K562 (cell line): ENCODE results near the gene BNIP3. TPM values are rescaled to one million over a fixed set of nuclear protein-coding genes. Genes with fewer than 3 reads are reported as not detected.

Experiments
- FOXK2 ChIP-seq, 2 experiments: fragments of 450-650 bp; IDR thresholded peaks in 1 of 2; conservative IDR thresholded peaks in 1 of 2; 2 replicates each; pipeline ENCODE4 v1.6.1; 2016; ENCODE audit warnings: low read depth in 2 of 2, mild to moderate bottlenecking in 1 of 2
- HSF4 ChIP-seq: fragments of 250-450 bp; sonication (Bioruptor Pico); IDR thresholded peaks from 2 replicates; pipeline ENCODE4 v2.1.2; 2022; ENCODE audit warnings: mild to moderate bottlenecking, moderate library complexity, borderline replicate concordance
- PHF21A ChIP-seq: fragments of 450-650 bp; IDR thresholded peaks from 2 replicates; pipeline ENCODE4 v1.6.1; 2017; ENCODE audit warnings: low read depth, borderline replicate concordance
- PTRF ChIP-seq: fragments of 450-650 bp; IDR thresholded peaks from 2 replicates; pipeline ENCODE4 v1.6.1; 2016; ENCODE audit warnings: mild to moderate bottlenecking, missing genetic modification characterization, missing compliant biosample characterization
- PURB ChIP-seq: sonication (generic); formaldehyde crosslinking; IDR thresholded peaks from 2 replicates; pipeline ENCODE4 v1.9.0; 2021; ENCODE audit warnings: low read depth, mild to moderate bottlenecking, missing genetic modification reagents
- XRCC4 ChIP-seq: IDR thresholded peaks from one replicate; pipeline ENCODE4 v1.6.1; 2011; ENCODE audit not compliant: insufficient read depth, insufficient read length; ENCODE audit errors: extremely low read depth
- ZKSCAN8 ChIP-seq: fragments of 200-800 bp; sonication (Bioruptor generic); IDR thresholded peaks from 2 replicates; pipeline ENCODE4 v1.6.1; 2016; ENCODE audit warnings: missing genetic modification characterization, missing compliant biosample characterization
- polyA plus RNA-seq, 8 experiments: library from polyadenylated mRNA; depleted of rRNA in 4 of 8; stranded (reverse) in 5 of 8; unstranded in 3 of 8; fragments of >200 nt; fragmentation: Nextera tagmentation in 2 of 8; fragmentation: Illumina TruSeq in 1 of 8; extraction: Ambion mirVana in 2 of 8; extraction: Trizol in 1 of 8; gene quantifications; 2 replicates each; pipeline versions ENCODE4 v1.2.1 to v1.2.3, GENCODE V29; 2011 to 2014; ENCODE audit warnings: inconsistent platforms in 1 of 8, missing spikeins in 1 of 8
- total RNA-seq, 7 experiments: library from RNA; depleted of rRNA in 6 of 7; stranded (reverse); fragments of >200 nt in 6 of 7; fragmentation: Illumina TruSeq in 2 of 7; extraction: Trizol in 2 of 7; gene quantifications; 2 replicates each; pipeline versions ENCODE4 v1.2.1 to v1.2.3, GENCODE V29; 2011 to 2021; ENCODE audit warnings: low replicate concordance in 1 of 7
- TF ChIP-seq, protein P1 (sequence below): fragments of 150-350 bp; IDR thresholded peaks from 2 replicates; pipeline ENCODE4 v1.6.1; 2014; ENCODE audit warnings: low read depth, mild to moderate bottlenecking, low read length, borderline replicate concordance
- TF ChIP-seq, protein P2 (sequence below): IDR thresholded peaks from 3 replicates; pipeline ENCODE4 v1.6.1; 2011; ENCODE audit warnings: borderline replicate concordance, mild to moderate bottlenecking; ENCODE audit not compliant: insufficient read length, insufficient read depth

Gene BNIP3
- total and polyA plus RNA-seq, 9 of the 15 experiments (the other 6 are each of a cell fraction or from before 2014, with no cell fraction given) = 9.2 to 119 (median 42.2) TPM

DNA sequence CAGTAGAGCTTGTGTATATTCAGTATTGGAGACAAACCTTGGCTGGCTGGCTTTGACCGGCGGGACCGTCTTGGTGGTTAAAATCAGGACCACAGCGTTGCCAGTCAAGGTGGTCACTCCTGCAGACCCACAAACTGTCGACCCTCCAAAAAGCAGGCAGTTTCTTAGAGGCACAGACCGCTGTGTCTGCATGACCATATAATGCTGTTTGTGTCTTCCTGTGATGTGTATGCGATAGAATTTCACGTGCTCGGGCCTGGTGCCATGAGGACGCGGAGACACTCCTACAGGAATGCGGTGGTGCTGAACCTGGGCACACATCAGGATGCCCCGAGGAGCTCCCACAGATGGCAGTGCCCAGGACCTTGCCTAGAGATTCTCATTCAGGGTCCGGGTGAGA is 34.8 kb downstream of the BNIP3 start (continued):
- TF ChIP-seq, protein P1, sequence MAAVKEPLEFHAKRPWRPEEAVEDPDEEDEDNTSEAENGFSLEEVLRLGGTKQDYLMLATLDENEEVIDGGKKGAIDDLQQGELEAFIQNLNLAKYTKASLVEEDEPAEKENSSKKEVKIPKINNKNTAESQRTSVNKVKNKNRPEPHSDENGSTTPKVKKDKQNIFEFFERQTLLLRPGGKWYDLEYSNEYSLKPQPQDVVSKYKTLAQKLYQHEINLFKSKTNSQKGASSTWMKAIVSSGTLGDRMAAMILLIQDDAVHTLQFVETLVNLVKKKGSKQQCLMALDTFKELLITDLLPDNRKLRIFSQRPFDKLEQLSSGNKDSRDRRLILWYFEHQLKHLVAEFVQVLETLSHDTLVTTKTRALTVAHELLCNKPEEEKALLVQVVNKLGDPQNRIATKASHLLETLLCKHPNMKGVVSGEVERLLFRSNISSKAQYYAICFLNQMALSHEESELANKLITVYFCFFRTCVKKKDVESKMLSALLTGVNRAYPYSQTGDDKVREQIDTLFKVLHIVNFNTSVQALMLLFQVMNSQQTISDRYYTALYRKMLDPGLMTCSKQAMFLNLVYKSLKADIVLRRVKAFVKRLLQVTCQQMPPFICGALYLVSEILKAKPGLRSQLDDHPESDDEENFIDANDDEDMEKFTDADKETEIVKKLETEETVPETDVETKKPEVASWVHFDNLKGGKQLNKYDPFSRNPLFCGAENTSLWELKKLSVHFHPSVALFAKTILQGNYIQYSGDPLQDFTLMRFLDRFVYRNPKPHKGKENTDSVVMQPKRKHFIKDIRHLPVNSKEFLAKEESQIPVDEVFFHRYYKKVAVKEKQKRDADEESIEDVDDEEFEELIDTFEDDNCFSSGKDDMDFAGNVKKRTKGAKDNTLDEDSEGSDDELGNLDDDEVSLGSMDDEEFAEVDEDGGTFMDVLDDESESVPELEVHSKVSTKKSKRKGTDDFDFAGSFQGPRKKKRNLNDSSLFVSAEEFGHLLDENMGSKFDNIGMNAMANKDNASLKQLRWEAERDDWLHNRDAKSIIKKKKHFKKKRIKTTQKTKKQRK = no peak
- TF ChIP-seq XRCC4 = no peak
- TF ChIP-seq, protein P2, sequence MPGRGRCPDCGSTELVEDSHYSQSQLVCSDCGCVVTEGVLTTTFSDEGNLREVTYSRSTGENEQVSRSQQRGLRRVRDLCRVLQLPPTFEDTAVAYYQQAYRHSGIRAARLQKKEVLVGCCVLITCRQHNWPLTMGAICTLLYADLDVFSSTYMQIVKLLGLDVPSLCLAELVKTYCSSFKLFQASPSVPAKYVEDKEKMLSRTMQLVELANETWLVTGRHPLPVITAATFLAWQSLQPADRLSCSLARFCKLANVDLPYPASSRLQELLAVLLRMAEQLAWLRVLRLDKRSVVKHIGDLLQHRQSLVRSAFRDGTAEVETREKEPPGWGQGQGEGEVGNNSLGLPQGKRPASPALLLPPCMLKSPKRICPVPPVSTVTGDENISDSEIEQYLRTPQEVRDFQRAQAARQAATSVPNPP = no peak
- TF ChIP-seq PTRF (tag) = no peak
- TF ChIP-seq HSF4 (CRISPR knock-in tag) = no peak
- no peak for TF ChIP-seq ZKSCAN8 (CRISPR knock-in tag)
- no peak for TF ChIP-seq PHF21A
- no peak for TF ChIP-seq FOXK2 (conservative IDR thresholded peaks at IDR 0.05 in 1 of 2, IDR thresholded peaks at IDR 0.05 in 1 of 2; ENCODE audit: low read depth in 2 of 2)
- TF ChIP-seq PURB (CRISPR knock-in tag) = no peak
